ENCODE data around the gene ZNF407.

The ZNF407 gene

DNA sequence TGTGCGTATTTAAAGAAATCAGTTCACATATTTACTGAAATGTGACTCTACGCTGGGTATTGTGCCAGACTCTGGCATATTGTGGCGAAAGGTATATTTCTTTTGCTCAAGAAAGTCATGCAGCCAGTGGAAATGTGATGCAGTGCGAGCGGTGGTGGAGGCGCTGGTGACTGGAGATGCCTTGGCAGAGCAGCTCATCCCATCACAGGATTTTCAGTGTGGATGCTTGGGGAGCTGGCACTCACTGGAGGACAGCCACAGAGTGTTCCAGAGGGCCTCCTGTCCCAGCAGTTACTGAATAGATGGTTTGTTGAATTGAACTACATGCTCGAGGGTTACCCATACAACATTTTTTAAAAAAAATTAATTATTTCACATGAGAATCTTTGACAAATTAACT is 117.6 kb downstream of the ZNF407 start:
- TF ChIP-seq, protein P1, sequence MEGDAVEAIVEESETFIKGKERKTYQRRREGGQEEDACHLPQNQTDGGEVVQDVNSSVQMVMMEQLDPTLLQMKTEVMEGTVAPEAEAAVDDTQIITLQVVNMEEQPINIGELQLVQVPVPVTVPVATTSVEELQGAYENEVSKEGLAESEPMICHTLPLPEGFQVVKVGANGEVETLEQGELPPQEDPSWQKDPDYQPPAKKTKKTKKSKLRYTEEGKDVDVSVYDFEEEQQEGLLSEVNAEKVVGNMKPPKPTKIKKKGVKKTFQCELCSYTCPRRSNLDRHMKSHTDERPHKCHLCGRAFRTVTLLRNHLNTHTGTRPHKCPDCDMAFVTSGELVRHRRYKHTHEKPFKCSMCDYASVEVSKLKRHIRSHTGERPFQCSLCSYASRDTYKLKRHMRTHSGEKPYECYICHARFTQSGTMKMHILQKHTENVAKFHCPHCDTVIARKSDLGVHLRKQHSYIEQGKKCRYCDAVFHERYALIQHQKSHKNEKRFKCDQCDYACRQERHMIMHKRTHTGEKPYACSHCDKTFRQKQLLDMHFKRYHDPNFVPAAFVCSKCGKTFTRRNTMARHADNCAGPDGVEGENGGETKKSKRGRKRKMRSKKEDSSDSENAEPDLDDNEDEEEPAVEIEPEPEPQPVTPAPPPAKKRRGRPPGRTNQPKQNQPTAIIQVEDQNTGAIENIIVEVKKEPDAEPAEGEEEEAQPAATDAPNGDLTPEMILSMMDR (IDR thresholded peaks at IDR 0.05) = no peak
- DNase-seq (ENCODE audit: low spot score) = no peak
- Histone ChIP-seq H3K4me3 (no peak overlapping the region), H3K27ac (no peak overlapping the region)

DNA sequence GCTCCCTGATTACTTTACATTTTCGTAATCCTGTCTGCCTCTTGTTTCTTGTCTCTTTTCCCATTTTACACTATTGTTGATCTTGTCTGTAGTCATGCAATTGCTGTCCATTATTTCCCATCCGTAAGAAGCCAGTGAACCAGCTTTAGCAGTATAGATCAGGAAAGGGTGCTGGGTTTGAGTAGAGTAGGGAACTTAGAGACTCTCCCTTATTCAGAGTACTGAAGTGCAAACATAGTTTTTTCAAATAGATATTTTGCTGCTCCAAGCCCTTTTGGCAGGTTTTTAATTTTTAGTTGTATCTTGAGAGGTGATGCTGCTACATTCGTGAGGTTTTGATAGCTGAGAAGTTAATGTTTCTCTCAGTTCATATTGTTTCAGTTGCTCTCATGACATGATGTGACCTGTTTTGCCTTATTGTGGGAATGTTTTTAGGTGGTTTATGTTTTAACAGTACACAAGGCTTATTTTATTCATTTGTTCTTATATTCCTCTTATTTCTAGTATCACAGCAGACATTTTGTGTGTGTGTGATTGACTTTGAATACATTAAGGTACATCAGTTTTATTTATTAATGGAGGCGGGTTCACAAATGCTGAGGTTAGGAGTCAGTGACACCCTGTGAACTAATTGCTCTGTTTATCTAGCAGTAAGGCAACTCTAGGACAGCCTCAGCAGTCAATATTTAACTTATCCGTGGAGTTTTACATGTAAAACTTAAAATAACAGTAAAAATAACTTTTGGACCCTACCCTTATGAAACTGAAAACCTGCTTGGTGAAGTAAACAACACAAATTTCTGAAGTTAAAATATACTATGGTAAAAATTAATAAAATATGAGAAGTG is 118.4 kb downstream of the ZNF407 start:
- no peak overlapping the region for H3K27ac ChIP-seq
- TF ChIP-seq, protein P1 (IDR thresholded peaks at IDR 0.05) = no peak
- no peak for DNase-seq (ENCODE audit: low spot score)
- no peak overlapping the region for H3K4me3 ChIP-seq

DNA sequence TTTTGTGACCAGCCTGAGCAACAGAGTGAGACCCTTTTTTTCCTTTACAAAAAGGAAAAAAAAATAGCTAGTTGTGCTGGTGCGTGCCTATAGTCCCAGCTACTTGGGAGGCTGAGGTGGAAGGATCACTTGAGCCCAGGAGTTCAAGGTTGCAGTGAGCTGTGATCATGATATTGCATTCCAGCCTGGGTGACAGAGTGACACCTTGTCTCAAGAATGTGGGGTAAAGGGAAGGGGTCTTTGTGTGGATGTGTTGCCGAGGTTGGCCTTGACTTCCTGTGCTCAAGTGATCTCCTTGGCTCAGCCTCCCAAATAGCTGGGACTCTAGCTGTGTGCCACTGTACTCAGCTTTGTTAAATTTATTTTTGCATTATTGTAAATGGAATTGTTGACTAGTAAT is 120.6 kb downstream of the ZNF407 start:
- Histone ChIP-seq H3K4me3 (no peak overlapping the region), H3K27ac (no peak overlapping the region)
- no peak for DNase-seq (ENCODE audit: low spot score)
- TF ChIP-seq, protein P1 (IDR thresholded peaks at IDR 0.05) = no peak

DNA sequence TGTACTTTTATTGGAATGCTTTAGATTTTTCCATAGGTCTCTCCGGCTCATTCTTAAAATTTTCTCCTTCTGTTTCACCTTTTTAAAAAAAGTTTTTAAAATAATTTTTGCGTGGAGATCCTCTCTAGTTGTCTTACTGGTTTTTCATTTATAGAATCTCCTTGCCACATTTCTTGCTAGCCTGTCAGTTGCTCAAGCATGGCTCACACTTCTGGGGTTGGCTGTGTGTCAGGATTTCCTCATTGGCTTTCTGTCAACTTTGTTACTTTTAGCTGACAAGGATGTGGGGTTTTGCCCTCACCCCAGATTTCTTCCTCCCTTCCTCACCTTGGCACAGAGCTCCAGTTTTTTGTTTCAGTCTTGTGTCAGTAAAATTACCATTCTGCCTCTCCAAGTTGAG is 124.6 kb downstream of the ZNF407 start:
- DNase-seq (ENCODE audit: low spot score) = no peak
- no peak overlapping the region for H3K27ac ChIP-seq
- no peak overlapping the region for H3K4me3 ChIP-seq
- TF ChIP-seq, protein P1 (IDR thresholded peaks at IDR 0.05) = no peak

DNA sequence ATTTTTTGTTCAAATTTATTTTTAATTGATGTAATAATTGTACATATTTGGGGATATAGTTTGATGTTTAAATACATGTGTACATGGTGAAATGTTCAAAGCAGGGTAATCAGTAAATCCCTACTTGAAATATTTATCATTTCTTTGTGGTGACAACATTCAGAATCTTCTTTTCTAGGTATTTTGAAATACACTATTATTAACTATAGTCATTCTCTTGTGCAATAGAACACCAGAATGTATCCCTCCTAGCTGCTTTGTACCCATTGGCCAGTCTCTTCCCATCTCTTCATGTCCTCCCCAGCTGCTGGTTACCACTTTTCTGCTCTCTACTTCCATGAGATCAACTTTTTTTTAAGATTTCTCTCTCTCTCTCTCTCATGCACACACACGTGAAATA is 126.5 kb downstream of the ZNF407 start:
- TF ChIP-seq, protein P1 (IDR thresholded peaks at IDR 0.05) = no peak
- Histone ChIP-seq H3K4me3 (no peak overlapping the region), H3K27ac (no peak overlapping the region)
- no peak for DNase-seq (ENCODE audit: low spot score)

DNA sequence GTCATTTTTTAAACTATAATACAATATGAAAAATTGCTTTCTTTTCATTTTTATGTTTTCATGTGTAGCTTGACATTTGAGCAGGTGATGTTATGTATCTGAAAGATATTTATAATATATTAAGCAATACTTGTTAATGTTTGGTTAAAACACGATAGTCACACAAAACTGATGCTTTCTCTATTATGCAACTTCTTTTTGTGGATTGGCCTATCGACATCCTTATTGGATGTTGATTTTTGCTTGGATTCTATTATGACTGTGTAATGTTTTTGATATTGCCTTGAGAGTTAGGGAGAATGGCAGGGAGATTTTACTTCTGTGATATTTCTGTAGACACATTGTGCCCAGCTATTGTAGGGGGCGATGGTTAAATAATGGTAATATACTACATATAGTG is 128.0 kb downstream of the ZNF407 start:
- Histone ChIP-seq H3K27ac (no peak overlapping the region), H3K4me3 (no peak overlapping the region)
- no peak for DNase-seq (ENCODE audit: low spot score)
- TF ChIP-seq, protein P1 (IDR thresholded peaks at IDR 0.05) = no peak

DNA sequence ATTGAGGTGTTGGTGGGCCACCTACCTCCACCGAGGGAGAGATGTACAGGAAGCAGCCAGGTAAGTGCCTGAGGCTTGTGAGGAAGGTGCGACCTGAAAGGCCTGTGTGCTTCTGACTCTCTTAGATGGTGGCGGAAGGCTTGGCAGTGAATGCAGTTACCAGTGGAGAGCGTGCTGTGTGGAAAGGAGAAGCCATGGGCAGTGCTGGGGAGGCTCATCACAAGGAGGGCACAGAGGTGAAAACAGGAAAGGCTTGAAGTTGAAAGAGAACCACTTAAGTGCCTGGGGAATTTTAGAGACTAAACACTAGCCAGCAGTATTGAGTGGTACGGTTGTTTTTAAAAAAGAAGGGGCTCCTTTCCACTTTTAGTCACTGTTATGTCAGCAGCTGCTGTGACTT is 130.9 kb downstream of the ZNF407 start:
- DNase-seq (ENCODE audit: low spot score) = no peak
- Histone ChIP-seq H3K27ac (no peak overlapping the region), H3K4me3 (no peak overlapping the region)
- TF ChIP-seq, protein P1 (IDR thresholded peaks at IDR 0.05) = no peak

All from coronary artery (tissue), 2 donors.